HEK293T (cell line): ENCODE measurements around the gene ANTXRL.

Experiments used
- BHLHE40 ChIP-seq: fragments of 450-650 bp; IDR thresholded peaks from 2 replicates; pipeline ENCODE4 v1.6.1; 2016; ENCODE audit warnings: mild to moderate bottlenecking, moderate library complexity, borderline replicate concordance
- FOXK2 ChIP-seq: fragments of 450-650 bp; IDR thresholded peaks from 2 replicates; pipeline ENCODE4 v1.6.1; 2016; ENCODE audit warnings: mild to moderate bottlenecking
- HDGF ChIP-seq: fragments of 450-650 bp; IDR thresholded peaks from 2 replicates; pipeline ENCODE4 v1.6.1; 2017; ENCODE audit warnings: antibody characterized with exemption, borderline replicate concordance
- LEF1 ChIP-seq: fragments of 450-650 bp; IDR thresholded peaks from 2 replicates; pipeline ENCODE4 v1.6.1; 2017; ENCODE audit warnings: mild to moderate bottlenecking, borderline replicate concordance
- NFRKB ChIP-seq: fragments of 450-650 bp; IDR thresholded peaks from 2 replicates; pipeline ENCODE4 v1.6.1; 2016; ENCODE audit warnings: mild to moderate bottlenecking, moderate library complexity
- SUZ12 ChIP-seq: fragments of 450-650 bp; IDR thresholded peaks from 2 replicates; pipeline ENCODE4 v1.6.1; 2016; ENCODE audit warnings: mild to moderate bottlenecking
- TARDBP ChIP-seq: fragments of 450-650 bp; IDR thresholded peaks from 2 replicates; pipeline ENCODE4 v1.6.1; 2016

DNA sequence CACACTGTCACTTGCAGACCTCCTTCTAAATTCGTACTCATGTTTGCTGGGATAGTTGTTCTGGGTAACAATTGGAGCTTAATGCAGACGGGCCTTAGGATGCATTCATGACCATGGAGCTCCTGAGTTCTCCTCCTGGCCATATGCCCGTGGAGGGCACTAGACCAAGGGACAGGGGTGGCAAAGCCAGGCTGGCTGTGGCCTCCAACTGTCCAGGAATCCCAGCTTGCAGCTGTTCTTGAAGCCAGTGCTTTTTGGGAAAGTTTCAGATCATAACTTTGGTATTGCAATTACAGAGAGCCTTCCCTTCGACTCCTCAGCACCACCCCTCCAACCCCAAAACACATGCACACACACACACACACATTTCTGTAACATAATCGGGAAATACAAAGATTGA, 30.6 kb downstream of the ANTXRL start:
- TF ChIP-seq NFRKB = no peak
- TF ChIP-seq LEF1 = no peak
- TF ChIP-seq HDGF = no peak
- TF ChIP-seq BHLHE40 = no peak
- no peak for TF ChIP-seq TARDBP
- no peak for TF ChIP-seq SUZ12
- no peak for TF ChIP-seq FOXK2
